Frontal cortex (tissue), 4 donors: ENCODE results near the gene PTPN13. TPM values are rescaled to one million over a fixed set of nuclear protein-coding genes. Genes with fewer than 3 reads are reported as not detected.

ENCODE experiments used
- DNase-seq, 2 donors: peaks; one replicate each; pipeline ENCODE4 v3.0.0; 2012; ENCODE audit warnings: low spot score in 2 of 2
- FAIRE-seq: peaks from 2 replicates; lab custom pipeline; 2012; peaks lifted over from hg19 to GRCh38; lab: Jason Lieb, UNC
- total RNA-seq: library from RNA; depleted of rRNA; stranded (reverse); fragments of >200 nt; gene quantifications from one replicate; pipeline ENCODE4 v1.2.3, GENCODE V29; 2014
- donor health status: control.
- donor health status: control.
- donor health status: control.

The PTPN13 gene
- total RNA-seq, 1 donor from 2014 or later, result 55.8 TPM

DNA sequence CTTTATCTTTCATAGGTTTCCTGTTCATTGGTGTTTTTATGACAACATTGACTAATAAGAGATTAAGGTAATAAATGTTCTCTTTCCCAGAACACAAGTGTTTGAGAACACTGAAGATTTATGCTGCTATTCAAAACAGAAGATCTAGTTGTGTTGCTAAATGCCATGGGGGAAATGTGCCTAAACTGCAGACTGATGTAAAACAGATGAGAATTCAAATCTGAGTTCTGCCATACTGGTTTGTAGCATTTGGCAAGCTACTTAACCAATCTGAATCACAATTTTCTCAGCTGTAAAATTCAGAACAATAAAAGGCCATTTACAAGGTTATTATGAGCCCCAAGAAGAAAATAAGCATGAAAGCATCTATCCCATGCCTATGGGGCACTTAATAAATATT is 252.8 kb downstream of the PTPN13 start:
- FAIRE-seq, result no peak
- DNase-seq, result no peak

GRCh38 chr4:86847571-86847970 is 253.5 kb downstream of the PTPN13 start:
- DNase-seq, result no peak
- no peak for FAIRE-seq

- no peak for FAIRE-seq
Measured at GRCh38 chr4:86848136-86848535, 254.0 kb downstream of the PTPN13 start.

GRCh38 chr4:86848732-86849619 is 254.9 kb downstream of the PTPN13 start, which contains the start of gene SLC10A6:
TSS of gene SLC10A6 (minus strand) at chr4:86849384. CDS start at chr4:86849115, 269 bp downstream.
- DNase-seq (no peak), FAIRE-seq (no peak)

More at GRCh38 chr4:86848136-86848535, 254.0 kb downstream of the PTPN13 start:
- DNase-seq, result no peak

DNA sequence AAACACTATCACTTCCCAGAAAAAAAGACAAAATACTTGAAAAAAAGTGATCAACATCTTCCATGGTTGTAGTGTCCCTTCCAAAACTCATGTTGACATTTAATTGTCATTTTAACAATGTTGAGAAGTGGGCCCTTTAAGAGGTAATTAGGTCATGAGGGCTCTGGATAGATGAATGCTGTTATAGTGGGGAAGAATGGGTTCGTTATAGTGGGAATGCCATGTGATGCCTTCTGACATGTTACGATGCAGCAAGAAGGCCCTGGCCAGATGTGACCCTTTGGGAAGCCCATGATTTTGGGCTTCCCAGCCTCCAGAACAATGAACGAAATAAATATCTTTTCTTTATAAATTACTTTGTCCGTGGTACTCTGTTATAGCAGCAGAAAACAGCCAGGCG is 259.1 kb downstream of the PTPN13 start:
- FAIRE-seq, result no peak
- no peak for DNase-seq

DNA sequence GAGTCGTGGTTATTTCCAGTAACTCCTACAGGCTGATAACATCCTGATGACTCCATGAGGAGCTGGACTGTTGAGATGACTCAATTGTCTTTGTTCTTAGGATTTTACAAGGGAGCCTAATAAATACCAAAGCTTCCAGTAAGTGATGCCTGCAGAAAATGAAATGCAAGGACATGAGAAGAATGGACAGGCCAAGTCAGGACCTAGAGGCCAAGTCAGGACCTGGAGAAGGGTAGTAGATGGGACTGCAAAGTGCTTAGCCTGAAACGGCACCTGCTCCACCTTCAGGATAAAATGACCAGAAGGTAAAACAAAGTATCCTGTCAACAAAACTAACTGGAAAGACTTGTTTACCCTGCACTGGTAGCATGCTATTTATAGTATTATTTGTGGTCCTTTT is 261.5 kb downstream of the PTPN13 start:
- FAIRE-seq, result no peak

DNA sequence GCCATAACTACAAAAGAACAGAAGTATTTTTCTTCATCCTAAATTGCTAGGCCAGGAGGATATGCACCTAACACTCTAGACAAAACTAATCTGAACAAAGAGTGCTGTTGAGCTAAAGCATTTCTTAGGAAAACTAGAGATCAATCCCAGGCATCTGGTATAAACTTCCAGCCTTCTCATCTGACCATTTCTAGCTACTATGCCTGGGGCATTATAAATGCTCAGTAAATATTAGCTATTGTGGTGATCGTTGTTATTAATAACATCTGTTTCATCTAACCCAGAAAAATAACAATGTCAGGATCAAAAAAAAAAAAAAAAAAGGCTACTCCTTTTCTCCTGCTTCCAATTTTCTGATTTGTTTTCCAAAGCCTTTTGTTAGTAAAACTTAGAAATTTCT is 262.8 kb downstream of the PTPN13 start:
- FAIRE-seq, result no peak

More for the DNA sequence above, 261.5 kb downstream of the PTPN13 start:
- DNase-seq, result no peak

DNA sequence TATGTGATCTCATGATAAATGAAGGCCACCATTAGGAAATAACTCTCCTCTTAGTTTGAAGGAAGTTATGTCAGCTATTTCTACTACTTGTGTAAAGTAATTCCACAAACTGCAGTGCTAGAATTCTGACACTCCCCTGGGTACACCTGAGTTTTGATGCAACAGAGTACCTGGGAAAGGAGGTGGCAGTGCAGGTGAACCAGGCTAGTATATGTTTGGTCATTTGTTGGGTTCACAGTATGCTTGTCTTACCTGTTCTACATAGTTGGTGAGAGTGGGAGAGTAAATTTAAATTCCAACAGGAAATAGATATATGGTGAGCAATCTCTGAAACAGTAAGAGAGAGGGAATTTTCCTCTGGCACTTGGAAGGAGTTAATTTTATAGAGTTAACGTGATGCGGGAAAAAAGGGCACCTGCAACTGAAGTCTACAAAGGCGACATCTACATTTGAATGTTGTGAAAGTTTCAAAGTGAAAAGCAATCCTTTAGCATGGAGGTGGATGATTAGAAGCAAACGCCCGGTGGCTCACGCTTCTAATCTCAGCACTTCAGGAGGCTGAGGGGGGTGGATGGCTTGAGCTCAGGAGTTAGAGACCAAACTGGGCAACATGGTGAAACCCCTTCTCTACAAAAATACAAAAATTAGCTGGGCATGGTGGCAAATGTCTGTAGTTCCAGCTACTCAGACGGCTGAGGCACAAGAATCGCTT is 263.4 kb downstream of the PTPN13 start:
- FAIRE-seq (no peak), DNase-seq (no peak)

More for the DNA sequence above, 262.8 kb downstream of the PTPN13 start:
- no peak for DNase-seq

Other genes with a start within 250 kb of the PTPN13 start
- 177 TPM for gene MAPK10, start 234.3 kb upstream of the PTPN13 start, total RNA-seq